Aorta (tissue), 5 donors: Measurements from ENCODE around the gene EGFL7. TPM values are rescaled to one million over a fixed set of nuclear protein-coding genes. Genes with fewer than 3 reads are reported as not detected.
"Not testable (repeated sequence)": the region's sequence is repeated elsewhere in the genome, so short reads cannot be mapped to it uniquely, and the experiment has no call there.

Source experiments
- ATAC-seq: fragments of 200-7000 bp; cut with Tn5 transposase; one replicate; pipeline ENCODE4 v1.9.1; 2022; ENCODE audit warnings: moderate library complexity; ENCODE audit not compliant: low FRiP score
- DNase-seq, 2 donors: peaks; one replicate each; pipeline ENCODE4 v3.0.0-alpha.2; 2020
- H3K27ac ChIP-seq, 2 donors: one replicate each; pipeline ENCODE4 v1.5.1; 2013; ENCODE audit warnings: low read length in 2 of 2, mild to moderate bottlenecking in 2 of 2, moderate library complexity in 2 of 2, control low read depth in 1 of 2, inconsistent platforms in 1 of 2, low read depth in 1 of 2
- H3K27me3 ChIP-seq, 2 donors: one replicate each; pipeline ENCODE4 v1.6.1; 2013; ENCODE audit warnings: control low read depth in 1 of 2, low read length in 1 of 2, mild to moderate bottlenecking in 1 of 2, moderate library complexity in 1 of 2; ENCODE audit not compliant: insufficient read depth in 2 of 2, control insufficient read depth in 1 of 2
- H3K36me3 ChIP-seq, 2 donors: one replicate each; pipeline ENCODE4 v1.6.1; 2013; ENCODE audit warnings: control low read depth in 1 of 2, low read length in 1 of 2, mild to moderate bottlenecking in 1 of 2; ENCODE audit not compliant: insufficient read depth in 2 of 2, control insufficient read depth in 1 of 2
- H3K4me1 ChIP-seq, 2 donors: one replicate each; pipeline ENCODE4 v1.6.1; 2013; ENCODE audit warnings: low read length in 2 of 2, control low read depth in 1 of 2, mild to moderate bottlenecking in 1 of 2, moderate library complexity in 1 of 2; ENCODE audit not compliant: insufficient read depth in 2 of 2, control insufficient read depth in 1 of 2
- H3K4me3 ChIP-seq, 2 donors: one replicate each; pipeline ENCODE4 v1.5.1; 2013; ENCODE audit warnings: low read length in 2 of 2, control low read depth in 1 of 2, mild to moderate bottlenecking in 1 of 2
- H3K9me3 ChIP-seq: one replicate; pipeline ENCODE4 v1.6.1; 2013; ENCODE audit warnings: mild to moderate bottlenecking, low read length; ENCODE audit not compliant: control insufficient read depth
- WGBS, 2 donors: extraction: QIAGEN DNeasy Blood & Tissue Kit; methylation state at CpG; one replicate each; pipeline ENCODE4 v1.1.7; 2013; 5-methylcytosine and 5-hydroxymethylcytosine counted together
- intact Hi-C, 2 donors: fragments of 100-400 bp; cut with DNase I; formaldehyde crosslinking; loops; one replicate each; pipeline versions ENCODE4 v1.14.2 to v1.15.0; 2022
- polyA plus RNA-seq, 2 donors: library from polyadenylated mRNA; stranded (reverse); fragments of 200-250 nt; gene quantifications; one replicate each; pipeline ENCODE4 v1.2.3, GENCODE V29; 2013
- total RNA-seq, 2 donors: library from RNA; stranded (reverse); fragmentation: NEBNext Ultra II Directional; extraction: Animal tissue kit (Norgen Biotek cat#: 25700); gene quantifications; one replicate each; pipeline ENCODE4 v1.2.1, GENCODE V29; 2021
- donor health status: healthy with polysubstance abuse.
- donor health status: Bipolar disorder and iron deficiency.
- donor health status: DM: no; HTN: no; CAD: no.
- donor health status: DM: no; HTN: no; CAD: no.
- donor health status: DM: yes; HTN: yes; CAD: no.

EGFL7 gene
- total and polyA plus RNA-seq, 4 donors: 13.1 to 308 (median 55.3) TPM

GRCh38 chr9:136697146-136697820, 34.6 kb downstream of the EGFL7 start:
- 55 to 64% methylated on average over 23 of the region's 23 CpGs for WGBS, 2 donors
- Histone ChIP-seq H3K36me3 (no peaks in the 10 kb centered on the region), H3K27me3 (no peaks in the 10 kb centered on the region), H3K4me1 (no peaks in the 10 kb centered on the region), H3K27ac (no peak overlapping the region), H3K4me3 (no peak overlapping the region), H3K9me3 (no peaks in the 10 kb centered on the region)
- intact Hi-C loops: no loop called here
- DNase-seq (no peak), ATAC-seq (no peak)

- no peak for ATAC-seq
Observed at GRCh38 chr9:136697821-136698526, 35.3 kb downstream of the EGFL7 start.

GRCh38 chr9:136698635-136699246, 36.0 kb downstream of the EGFL7 start:
- H3K9me3 ChIP-seq: no peaks in the 10 kb centered on the region
- WGBS, 2 donors: 83 to 89% methylated on average over 10 to 11 of the region's 11 CpGs
- H3K4me3 ChIP-seq: no peak overlapping the region
- no peak overlapping the region for H3K27ac ChIP-seq
- no peaks in the 10 kb centered on the region for H3K36me3 ChIP-seq
- H3K27me3 ChIP-seq: no peaks in the 10 kb centered on the region
- ATAC-seq (no peak), DNase-seq (no peak)
- intact Hi-C loops: no loop called here
- H3K4me1 ChIP-seq: no peaks in the 10 kb centered on the region

More at GRCh38 chr9:136697821-136698526, 35.3 kb downstream of the EGFL7 start:
- 65% methylated on average over 19 to 20 of the region's 20 CpGs for WGBS, 2 donors
- intact Hi-C loops: no loop called here
- no peak for DNase-seq
- no peaks in the 10 kb centered on the region for H3K9me3 ChIP-seq
- H3K27me3 ChIP-seq: no peaks in the 10 kb centered on the region
- H3K27ac ChIP-seq: no peak overlapping the region
- no peak overlapping the region for H3K4me3 ChIP-seq
- no peaks in the 10 kb centered on the region for H3K4me1 ChIP-seq
- H3K36me3 ChIP-seq: no peaks in the 10 kb centered on the region

- 36 to 43% methylated on average over 13 of the region's 13 CpGs for WGBS, 2 donors
- intact Hi-C loops: no loop called here
Observed at GRCh38 chr9:136700304-136700703, 37.6 kb downstream of the EGFL7 start.

GRCh38 chr9:136700959-136701667, 38.4 kb downstream of the EGFL7 start:
- intact Hi-C loops: no loop called here
- ATAC-seq: no peak
- Histone ChIP-seq H3K9me3 (no peaks in the 10 kb centered on the region), H3K27me3 (no peaks in the 10 kb centered on the region), H3K36me3 (no peaks in the 10 kb centered on the region), H3K4me1 (no peaks in the 10 kb centered on the region), H3K27ac (no peak overlapping the region), H3K4me3 (no peak overlapping the region)
- no peak for DNase-seq
- WGBS, 2 donors: 39 to 42% methylated on average over 38 of the region's 38 CpGs

More at GRCh38 chr9:136700304-136700703, 37.6 kb downstream of the EGFL7 start:
- Histone ChIP-seq H3K27me3 (no peaks in the 10 kb centered on the region), H3K4me3 (no peak overlapping the region), H3K36me3 (no peaks in the 10 kb centered on the region), H3K27ac (no peak overlapping the region), H3K4me1 (no peaks in the 10 kb centered on the region), H3K9me3 (no peaks in the 10 kb centered on the region)
- ATAC-seq (no peak), DNase-seq (no peak)

- intact Hi-C loops: no loop called here
- DNase-seq (no peak), ATAC-seq (no peak)
- Histone ChIP-seq H3K9me3 (no peaks in the 10 kb centered on the region), H3K27me3 (no peaks in the 10 kb centered on the region), H3K27ac (no peak overlapping the region), H3K4me3 (no peak overlapping the region), H3K36me3 (no peaks in the 10 kb centered on the region), H3K4me1 (no peaks in the 10 kb centered on the region)
- 34 to 46% methylated on average over 10 of the region's 10 CpGs for WGBS, 2 donors
Observed at GRCh38 chr9:136701668-136702053, 38.9 kb downstream of the EGFL7 start.

GRCh38 chr9:136703276-136703860, 40.7 kb downstream of the EGFL7 start:
- no peak for DNase-seq
- ATAC-seq: no peak
- no peak overlapping the region for H3K4me3 ChIP-seq
- no peaks in the 10 kb centered on the region for H3K4me1 ChIP-seq
- no peaks in the 10 kb centered on the region for H3K36me3 ChIP-seq
- 86 to 87% methylated on average over 12 of the region's 12 CpGs for whole genome bisulfite sequencing, 2 donors
- intact Hi-C loops: no loop called here
- no peaks in the 10 kb centered on the region for H3K27me3 ChIP-seq
- no peak overlapping the region for H3K27ac ChIP-seq
- H3K9me3 ChIP-seq: no peaks in the 10 kb centered on the region

- H3K27me3 ChIP-seq, DNase-seq, H3K4me3 ChIP-seq, ATAC-seq, H3K4me1 ChIP-seq, H3K27ac ChIP-seq, intact Hi-C loops, H3K9me3 ChIP-seq, H3K36me3 ChIP-seq: not testable (repeated sequence)
- 92 to 95% methylated on average over 8 of the region's 8 CpGs for WGBS, 2 donors
Observed at GRCh38 chr9:136704741-136705140, 42.0 kb downstream of the EGFL7 start.
